Fibroblast of lung (primary cell): ENCODE measurements around the gene SC5D. TPM values are rescaled to one million over a fixed set of nuclear protein-coding genes. Genes with fewer than 3 reads are reported as not detected.

Source experiments
- DNase-seq, 2 donors: peaks; one replicate each; pipeline versions ENCODE4 v3.0.0 to v3.0.0-alpha.2; 2010; ENCODE audit warnings: low read depth in 2 of 2
- H2AFZ ChIP-seq: 2 replicates; pipeline ENCODE4 v1.5.1; 2012; ENCODE audit warnings: low read length, control low read depth, inconsistent platforms
- H3K27ac ChIP-seq: 2 replicates; pipeline ENCODE4 v1.5.1; 2011; ENCODE audit warnings: low read length, control low read depth; ENCODE audit not compliant: insufficient read depth
- H3K27me3 ChIP-seq: 2 replicates; pipeline ENCODE4 v1.5.1; 2011; ENCODE audit warnings: mild to moderate bottlenecking, low read length; ENCODE audit not compliant: control insufficient read depth, insufficient read depth
- H3K36me3 ChIP-seq: 2 replicates; pipeline ENCODE4 v1.5.1; 2011; ENCODE audit warnings: low read length; ENCODE audit not compliant: control insufficient read depth, insufficient read depth
- H3K4me1 ChIP-seq: 2 replicates; pipeline ENCODE4 v1.5.1; 2011; ENCODE audit warnings: low read length; ENCODE audit not compliant: control insufficient read depth, insufficient read depth; ENCODE audit errors: extremely low read depth
- H3K4me2 ChIP-seq: 2 replicates; pipeline ENCODE4 v1.5.1; 2011; ENCODE audit warnings: low read length, control low read depth; ENCODE audit not compliant: insufficient read depth; ENCODE audit errors: extremely low read depth
- H3K4me3 ChIP-seq, 4 experiments: fragments of 200-600 bp in 1 of 4; sonication (generic) in 1 of 4; replicated peaks in 1 of 4; 2 replicates each; pipeline ENCODE4 v1.5.1; 2011 to 2016; ENCODE audit warnings: low read length in 4 of 4, low read depth in 3 of 4, mild to moderate bottlenecking in 3 of 4, control low read depth in 2 of 4, inconsistent platforms in 1 of 4, mixed read lengths in 1 of 4; ENCODE audit not compliant: insufficient read depth in 1 of 4; ENCODE audit errors: control extremely low read depth in 1 of 4
- H3K79me2 ChIP-seq: 2 replicates; pipeline ENCODE4 v1.5.1; 2012; ENCODE audit warnings: mild to moderate bottlenecking, low read length, inconsistent platforms; ENCODE audit not compliant: control insufficient read depth, insufficient read depth
- H3K9ac ChIP-seq: 2 replicates; pipeline ENCODE4 v1.5.1; 2011; ENCODE audit warnings: mild to moderate bottlenecking, low read length, control low read depth; ENCODE audit not compliant: insufficient read depth
- H3K9me3 ChIP-seq: 2 replicates; pipeline ENCODE4 v1.5.1; 2012; ENCODE audit warnings: low read depth, low read length; ENCODE audit not compliant: control insufficient read depth, insufficient read depth
- H4K20me1 ChIP-seq: 2 replicates; pipeline ENCODE4 v1.5.1; 2011; ENCODE audit warnings: low read length; ENCODE audit not compliant: control insufficient read depth, insufficient read depth; ENCODE audit errors: extremely low read depth
- CTCF ChIP-seq, 2 donors: IDR thresholded peaks in 1 of 2; conservative IDR thresholded peaks in 1 of 2; 1 replicate in 1 of 2; 2 replicates in 1 of 2; pipeline ENCODE4 v1.5.1; 2011 to 2012; ENCODE audit warnings: low read length in 2 of 2, control low read depth in 1 of 2, inconsistent platforms in 1 of 2, low read depth in 1 of 2, mild to moderate bottlenecking in 1 of 2
- EZH2 ChIP-seq: IDR thresholded peaks from 2 replicates; pipeline ENCODE4 v1.5.1; 2012; ENCODE audit warnings: low read length, control low read depth, mild to moderate bottlenecking; ENCODE audit errors: missing control alignments
- polyA plus RNA-seq, 2 donors: library from polyadenylated mRNA; depleted of rRNA in 1 of 2; stranded (reverse) in 1 of 2; unstranded in 1 of 2; fragments of >200 nt; gene quantifications; 2 replicates each; pipeline ENCODE4 v1.2.1, GENCODE V29; 2011 to 2012; ENCODE audit warnings: missing spikeins in 1 of 2
- total RNA-seq: library from RNA; depleted of rRNA; stranded (reverse); fragments of >200 nt; gene quantifications from 2 replicates; pipeline ENCODE4 v1.2.1, GENCODE V29; 2014

The SC5D gene
- total and polyA plus RNA-seq, 2 donors (not counting 1 experiment from before 2014, with no cell fraction given) = 102 to 112 TPM

GRCh38 chr11:121344824-121345223, 52.3 kb downstream of the SC5D start:
- no peak for DNase-seq
- Histone ChIP-seq H3K9ac (no peak overlapping the region), H4K20me1 (no peaks in the 10 kb centered on the region), H3K36me3 (no peaks in the 10 kb centered on the region), H2AFZ (no peak overlapping the region), H3K9me3 (no peaks in the 10 kb centered on the region), H3K79me2 (no peaks in the 10 kb centered on the region), H3K4me2 (no peak overlapping the region), H3K4me3 (no peak overlapping the region), H3K27me3 (peaks cover 2% of the 10 kb centered on the region), H3K4me1 (no peaks in the 10 kb centered on the region), H3K27ac (no peak overlapping the region)
- TF ChIP-seq EZH2 = no peak
- no peak for TF ChIP-seq CTCF (conservative IDR thresholded peaks at IDR 0.05 in 1 of 2, IDR thresholded peaks at IDR 0.05 in 1 of 2; ENCODE audit: low read depth in 1 of 2, low read length in 2 of 2)

GRCh38 chr11:121347094-121347493, 54.5 kb downstream of the SC5D start:
- H2AFZ ChIP-seq = no peak overlapping the region
- H3K4me2 ChIP-seq = no peak overlapping the region

GRCh38 chr11:121347813-121348212, 55.2 kb downstream of the SC5D start:
- Histone ChIP-seq H4K20me1 (no peaks in the 10 kb centered on the region), H3K27me3 (peaks cover 5% of the 10 kb centered on the region), H3K27ac (no peak overlapping the region), H3K4me3 (no peak overlapping the region), H3K4me2 (no peak overlapping the region), H2AFZ (no peak overlapping the region), H3K36me3 (no peaks in the 10 kb centered on the region), H3K9ac (no peak overlapping the region), H3K9me3 (no peaks in the 10 kb centered on the region), H3K4me1 (no peaks in the 10 kb centered on the region), H3K79me2 (no peaks in the 10 kb centered on the region)
- DNase-seq = no peak
- TF ChIP-seq EZH2 (no peak), CTCF (conservative IDR thresholded peaks at IDR 0.05 in 1 of 2, IDR thresholded peaks at IDR 0.05 in 1 of 2; ENCODE audit: low read depth in 1 of 2, low read length in 2 of 2) (no peak)

More at GRCh38 chr11:121347094-121347493, 54.5 kb downstream of the SC5D start:
- TF ChIP-seq EZH2 = no peak
- no peak for TF ChIP-seq CTCF (conservative IDR thresholded peaks at IDR 0.05 in 1 of 2, IDR thresholded peaks at IDR 0.05 in 1 of 2; ENCODE audit: low read depth in 1 of 2, low read length in 2 of 2)
- no peaks in the 10 kb centered on the region for H3K79me2 ChIP-seq
- no peak overlapping the region for H3K4me3 ChIP-seq
- H3K36me3 ChIP-seq = no peaks in the 10 kb centered on the region
- DNase-seq = no peak
- H3K27me3 ChIP-seq = peaks cover 3% of the 10 kb centered on the region
- no peak overlapping the region for H3K9ac ChIP-seq
- H3K4me1 ChIP-seq = no peaks in the 10 kb centered on the region
- no peaks in the 10 kb centered on the region for H4K20me1 ChIP-seq
- H3K9me3 ChIP-seq = no peaks in the 10 kb centered on the region
- no peak overlapping the region for H3K27ac ChIP-seq
